SK-N-SH (cell line): ENCODE data around the gene SBDS. TPM values are rescaled to one million over a fixed set of nuclear protein-coding genes. Genes with fewer than 3 reads are reported as not detected.
"Not testable (repeated sequence)": the region's sequence is repeated elsewhere in the genome, so short reads cannot be mapped to it uniquely, and the experiment has no call there.

Experiments
- CTCF ChIA-PET: fragments of 300-600, 350-600 bp; formaldehyde crosslinking; extraction: SDS; loops from one replicate; lab custom pipeline; 2021; lab: Yijun Ruan, JAX
- POLR2A ChIA-PET: fragments of 350-600 bp; sonication (Branson Sonifier 250); formaldehyde crosslinking; extraction: SDS; loops from one replicate; lab custom pipeline; 2020; ENCODE audit warnings: antibody characterized with exemption, inconsistent platforms; lab: Yijun Ruan, JAX
- DNase-seq: peaks from one replicate; pipeline ENCODE4 v3.0.0; 2012
- H2AFZ ChIP-seq: fragments of 200-600 bp; sonication (generic); 2 replicates; pipeline ENCODE4 v1.8.1; 2016; ENCODE audit warnings: antibody characterized with exemption, mild to moderate bottlenecking, low read depth
- H3F3A ChIP-seq: fragments of 200-600 bp; sonication (generic); replicated peaks from 2 replicates; pipeline ENCODE3; 2016; ENCODE audit warnings: antibody characterized with exemption, mild to moderate bottlenecking; ENCODE audit not compliant: insufficient read depth
- H3K27ac ChIP-seq, 2 experiments: fragments of 200-500 bp in 1 of 2; fragments of 200-600 bp in 1 of 2; sonication (Bioruptor generic) in 1 of 2; sonication (generic), shearing (Covaris generic) in 1 of 2; 2 replicates each; pipeline versions ENCODE4 v1.5.1 to v1.6.1; 2014 to 2016; ENCODE audit warnings: low read depth in 2 of 2, inconsistent platforms in 1 of 2, low read length in 1 of 2, mild to moderate bottlenecking in 1 of 2, mixed read lengths in 1 of 2
- H3K27me3 ChIP-seq: fragments of 200-600 bp; sonication (generic), shearing (Covaris generic); 2 replicates; pipeline ENCODE4 v1.6.1; 2016; ENCODE audit warnings: mixed run types; ENCODE audit not compliant: insufficient read depth
- H3K36me3 ChIP-seq, 2 experiments: fragments of 200-500 bp in 1 of 2; fragments of 200-600 bp in 1 of 2; sonication (Bioruptor generic) in 1 of 2; sonication (generic) in 1 of 2; replicated peaks in 1 of 2; 2 replicates each; pipeline versions ENCODE3 to v1.5.1; 2014 to 2016; ENCODE audit warnings: low read length in 1 of 2, mild to moderate bottlenecking in 1 of 2; ENCODE audit not compliant: insufficient read depth in 2 of 2, control insufficient read depth in 1 of 2
- H3K4me1 ChIP-seq, 2 experiments: fragments of 200-500 bp in 1 of 2; fragments of 200-600 bp in 1 of 2; sonication (Bioruptor generic) in 1 of 2; sonication (generic), shearing (Covaris generic) in 1 of 2; 2 replicates each; pipeline versions ENCODE4 v1.5.1 to v1.6.1; 2014 to 2016; ENCODE audit warnings: low read depth in 1 of 2, low read length in 1 of 2, mixed run types in 1 of 2; ENCODE audit not compliant: insufficient read depth in 2 of 2, control insufficient read depth in 1 of 2
- H3K4me2 ChIP-seq: fragments of 200-600 bp; sonication (generic), shearing (Covaris generic); 2 replicates; pipeline ENCODE4 v1.6.1; 2017; ENCODE audit warnings: mixed run types
- H3K4me3 ChIP-seq, 2 experiments: fragments of 200-500 bp in 1 of 2; fragments of 200-600 bp in 1 of 2; sonication (Bioruptor generic) in 1 of 2; sonication (generic), shearing (Covaris generic) in 1 of 2; 2 replicates each; pipeline versions ENCODE4 v1.5.1 to v1.8.1; 2014 to 2016; ENCODE audit warnings: low read depth in 2 of 2, inconsistent platforms in 1 of 2, low read length in 1 of 2, mild to moderate bottlenecking in 1 of 2, mixed read lengths in 1 of 2, moderate library complexity in 1 of 2
- H3K79me2 ChIP-seq: fragments of 200-600 bp; sonication (generic); 2 replicates; pipeline ENCODE4 v1.8.1; 2017; ENCODE audit warnings: mild to moderate bottlenecking; ENCODE audit not compliant: insufficient read depth
- H3K9ac ChIP-seq: fragments of 200-600 bp; sonication (generic); 2 replicates; pipeline ENCODE4 v1.6.1; 2017; ENCODE audit warnings: mixed run types
- H3K9me2 ChIP-seq: fragments of 200-600 bp; sonication (generic); 2 replicates; pipeline ENCODE4 v1.6.1; 2017; ENCODE audit warnings: mixed run types
- H3K9me3 ChIP-seq: fragments of 200-600 bp; sonication (generic); 2 replicates; pipeline ENCODE4 v1.6.1; 2017; ENCODE audit warnings: mixed run types, mild to moderate bottlenecking, moderate library complexity
- H4K20me1 ChIP-seq: fragments of 200-600 bp; sonication (generic); 2 replicates; pipeline ENCODE4 v1.6.1; 2017; ENCODE audit warnings: mild to moderate bottlenecking, mixed run types; ENCODE audit not compliant: insufficient read depth
- ELF1 ChIP-seq: IDR thresholded peaks from 2 replicates; pipeline ENCODE4 v1.4.0; 2012
- FOSL2 ChIP-seq: IDR thresholded peaks from 2 replicates; pipeline ENCODE4 v1.4.0; 2012; ENCODE audit warnings: low read depth, mild to moderate bottlenecking, moderate library complexity, borderline replicate concordance
- GABPA ChIP-seq: IDR thresholded peaks from 2 replicates; pipeline ENCODE4 v1.4.0; 2012; ENCODE audit warnings: low read depth, mild to moderate bottlenecking
- MXI1 ChIP-seq: IDR thresholded peaks from 2 replicates; pipeline ENCODE4 v1.6.1; 2012; ENCODE audit warnings: mild to moderate bottlenecking, low read depth, low read length, improper control_type of control experiment
- POLR2AphosphoS5 ChIP-seq: IDR thresholded peaks from 2 replicates; pipeline ENCODE4 v1.6.1; 2012; ENCODE audit warnings: low read depth, low read length
- RAD21 ChIP-seq: IDR thresholded peaks from 2 replicates; pipeline ENCODE4 v1.6.1; 2012; ENCODE audit warnings: mild to moderate bottlenecking, low read length
- SIN3A ChIP-seq: IDR thresholded peaks from 2 replicates; pipeline ENCODE4 v1.6.1; 2012; ENCODE audit warnings: low read depth, mild to moderate bottlenecking, low read length, moderate library complexity, borderline replicate concordance
- TAF1 ChIP-seq: IDR thresholded peaks from 2 replicates; pipeline ENCODE4 v1.6.1; 2012; ENCODE audit warnings: low read depth, mild to moderate bottlenecking, low read length, moderate library complexity, borderline replicate concordance
- TCF12 ChIP-seq: IDR thresholded peaks from 2 replicates; pipeline ENCODE4 v1.4.0; 2012
- TEAD4 ChIP-seq: IDR thresholded peaks from 2 replicates; pipeline ENCODE4 v1.4.0; 2012; ENCODE audit warnings: mild to moderate bottlenecking, borderline replicate concordance; ENCODE audit not compliant: insufficient read depth
- WGBS: methylation state at CpG from one replicate; pipeline ENCODE4 v1.1.6; 2017; ENCODE audit warnings: low lambda C conversion rate; 5-methylcytosine and 5-hydroxymethylcytosine counted together
- polyA plus RNA-seq, 3 experiments: library from polyadenylated mRNA; depleted of rRNA; stranded (reverse); fragments of >200 nt; gene quantifications; 2 replicates each; pipeline ENCODE4 v1.2.3, GENCODE V29; 2012
- TF ChIP-seq, protein P1 (sequence below): IDR thresholded peaks from 2 replicates; pipeline ENCODE4; 2012
- TF ChIP-seq, protein P2 (sequence below): fragments of 200-600 bp; sonication (generic); IDR thresholded peaks from 2 replicates; pipeline ENCODE4 v1.6.1; 2017; ENCODE audit warnings: antibody characterized with exemption, mild to moderate bottlenecking, moderate library complexity
- TF ChIP-seq, protein P3 (sequence below): IDR thresholded peaks from 2 replicates; pipeline ENCODE4 v1.4.0; 2012; ENCODE audit warnings: low read depth

Gene SBDS
- polyA plus RNA-seq, 1 of the 3 experiments (the other 2 are of a cell fraction) = 49.5 TPM

DNA sequence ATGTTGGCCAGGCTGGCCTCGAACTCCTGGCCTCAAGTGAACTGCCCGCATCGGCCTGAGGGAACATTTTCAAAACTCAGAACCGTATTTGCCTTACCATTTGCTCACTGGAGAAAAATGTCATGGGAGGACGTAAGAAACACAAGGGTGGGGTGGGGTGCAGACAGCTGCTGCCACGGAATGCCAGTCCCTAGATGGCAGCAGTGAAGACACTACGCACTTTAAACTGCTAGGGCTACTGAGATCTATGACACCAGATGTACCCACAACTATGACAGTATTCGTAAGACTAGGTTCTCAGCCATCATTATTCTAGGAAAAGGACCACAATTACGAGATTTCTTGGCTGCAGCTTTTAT is 716 bp downstream of the SBDS start:
- CTCF ChIA-PET = interaction anchor here (0.7 to 1.1 kb wide), 3 partner anchors 8 to 31 kb away, joined by 3 to 4 read pairs (median 3); no protein-coding TSS in a partner anchor
- peak overlapping the region; percentile 89 for H3K4me2 ChIP-seq
- H3K4me1 ChIP-seq, POLR2A ChIA-PET, H4K20me1 ChIP-seq, H3K9me2 ChIP-seq, H3K9me3 ChIP-seq, H3K27me3 ChIP-seq: not testable (repeated sequence)
- peak overlapping the region; percentile 76 for H2AFZ ChIP-seq
- peak overlapping the region; percentile 94 for H3K9ac ChIP-seq
- under 1% methylated on average over 9 of the region's 9 CpGs for WGBS
- H3K4me3 ChIP-seq = peak overlapping the region; percentile 64 to 97
- H3K79me2 ChIP-seq = peaks cover 49% of the 10 kb centered on the region
- peak; percentile 33 for DNase-seq
- TF ChIP-seq POLR2AphosphoS5 = 0 out of 2 replicates have a peak, but pooled peaks have one; percentile 16
- 0 out of 2 replicates have a peak, but pooled peaks have one; percentile 26 for TF ChIP-seq GABPA
- peak; percentile 69; the same call in 1 of the 2 replicates for TF ChIP-seq MXI1
- peak; percentile 78 for TF ChIP-seq TEAD4
- TF ChIP-seq, protein P1, sequence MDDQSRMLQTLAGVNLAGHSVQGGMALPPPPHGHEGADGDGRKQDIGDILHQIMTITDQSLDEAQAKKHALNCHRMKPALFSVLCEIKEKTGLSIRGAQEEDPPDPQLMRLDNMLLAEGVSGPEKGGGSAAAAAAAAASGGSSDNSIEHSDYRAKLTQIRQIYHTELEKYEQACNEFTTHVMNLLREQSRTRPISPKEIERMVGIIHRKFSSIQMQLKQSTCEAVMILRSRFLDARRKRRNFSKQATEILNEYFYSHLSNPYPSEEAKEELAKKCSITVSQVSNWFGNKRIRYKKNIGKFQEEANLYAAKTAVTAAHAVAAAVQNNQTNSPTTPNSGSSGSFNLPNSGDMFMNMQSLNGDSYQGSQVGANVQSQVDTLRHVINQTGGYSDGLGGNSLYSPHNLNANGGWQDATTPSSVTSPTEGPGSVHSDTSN = peak; percentile 23; the same call in 1 of the 2 replicates
- TF ChIP-seq TCF12 = peak; percentile 31; the same call in 1 of the 2 replicates
- TF ChIP-seq, protein P2, sequence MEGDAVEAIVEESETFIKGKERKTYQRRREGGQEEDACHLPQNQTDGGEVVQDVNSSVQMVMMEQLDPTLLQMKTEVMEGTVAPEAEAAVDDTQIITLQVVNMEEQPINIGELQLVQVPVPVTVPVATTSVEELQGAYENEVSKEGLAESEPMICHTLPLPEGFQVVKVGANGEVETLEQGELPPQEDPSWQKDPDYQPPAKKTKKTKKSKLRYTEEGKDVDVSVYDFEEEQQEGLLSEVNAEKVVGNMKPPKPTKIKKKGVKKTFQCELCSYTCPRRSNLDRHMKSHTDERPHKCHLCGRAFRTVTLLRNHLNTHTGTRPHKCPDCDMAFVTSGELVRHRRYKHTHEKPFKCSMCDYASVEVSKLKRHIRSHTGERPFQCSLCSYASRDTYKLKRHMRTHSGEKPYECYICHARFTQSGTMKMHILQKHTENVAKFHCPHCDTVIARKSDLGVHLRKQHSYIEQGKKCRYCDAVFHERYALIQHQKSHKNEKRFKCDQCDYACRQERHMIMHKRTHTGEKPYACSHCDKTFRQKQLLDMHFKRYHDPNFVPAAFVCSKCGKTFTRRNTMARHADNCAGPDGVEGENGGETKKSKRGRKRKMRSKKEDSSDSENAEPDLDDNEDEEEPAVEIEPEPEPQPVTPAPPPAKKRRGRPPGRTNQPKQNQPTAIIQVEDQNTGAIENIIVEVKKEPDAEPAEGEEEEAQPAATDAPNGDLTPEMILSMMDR = peak; percentile 72
- TF ChIP-seq SIN3A = 0 out of 2 replicates have a peak, but pooled peaks have one; percentile 62
- TF ChIP-seq, protein P3, sequence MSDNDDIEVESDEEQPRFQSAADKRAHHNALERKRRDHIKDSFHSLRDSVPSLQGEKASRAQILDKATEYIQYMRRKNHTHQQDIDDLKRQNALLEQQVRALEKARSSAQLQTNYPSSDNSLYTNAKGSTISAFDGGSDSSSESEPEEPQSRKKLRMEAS = peak; percentile 72
- TF ChIP-seq ELF1 = 0 out of 2 replicates have a peak, but pooled peaks have one; percentile 18
- TF ChIP-seq FOSL2 = peak; percentile 9; the same call in 1 of the 2 replicates
- TF ChIP-seq TAF1 = 0 out of 2 replicates have a peak, but pooled peaks have one; percentile 17
- TF ChIP-seq RAD21 = peak; percentile 25; the same call in 1 of the 2 replicates
- peaks cover 26% of the 10 kb centered on the region for H3F3A ChIP-seq
- peak overlapping the region; percentile 72 to 96 for H3K27ac ChIP-seq
- H3K36me3 ChIP-seq = peaks cover 17 to 35% of the 10 kb centered on the region in 2 experiments

DNA sequence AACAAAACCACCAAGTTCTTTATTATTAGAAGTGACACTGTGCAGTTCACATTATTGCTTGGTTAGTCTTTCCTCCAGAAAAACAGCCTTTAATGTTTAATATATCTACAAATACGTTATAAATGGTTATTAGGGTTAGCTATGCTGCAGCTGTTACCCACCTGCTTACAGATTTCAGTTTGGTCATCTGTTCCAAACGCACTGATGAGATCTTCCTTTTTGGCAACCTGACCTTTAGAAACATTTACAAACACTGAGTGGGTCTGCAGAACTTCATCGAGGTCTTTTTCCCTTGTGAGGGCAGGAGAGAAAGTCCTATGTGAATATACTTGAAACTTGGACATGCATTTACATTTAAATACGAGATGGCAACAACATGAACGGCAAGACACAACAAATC is 1.3 kb downstream of the SBDS start:
- CTCF ChIA-PET, POLR2A ChIA-PET: not testable (repeated sequence)

DNA sequence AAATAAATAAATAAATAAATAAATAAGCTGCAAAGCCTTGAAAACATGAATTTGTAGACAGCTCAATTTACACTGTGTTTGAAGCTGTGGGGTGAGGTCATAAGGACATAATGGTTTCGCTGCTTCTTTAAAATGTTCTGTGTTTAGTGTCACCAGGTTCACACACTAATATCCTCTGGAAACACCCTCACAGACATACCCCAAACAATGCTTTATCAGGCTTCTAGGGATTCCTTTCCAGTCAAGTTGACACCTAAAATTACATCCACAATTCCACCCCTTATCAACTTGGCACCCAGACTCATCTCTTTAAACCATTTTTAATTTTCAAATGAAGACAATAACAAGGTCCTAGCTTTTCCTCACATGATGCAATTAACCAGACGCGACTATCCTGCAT is 5.8 kb downstream of the SBDS start:
- peaks cover 20 to 61% of the 10 kb centered on the region in 2 experiments for H3K36me3 ChIP-seq
- POLR2A ChIA-PET = not testable (repeated sequence)

More for the DNA sequence above, 1.3 kb downstream of the SBDS start:
- not testable (repeated sequence) for H3K9me3 ChIP-seq, DNase-seq, H4K20me1 ChIP-seq, H3K4me1 ChIP-seq, H3K27me3 ChIP-seq, H3K9me2 ChIP-seq
- H3F3A ChIP-seq = peaks cover 26% of the 10 kb centered on the region
- peak overlapping the region in 1 of 2 experiments; percentile 96; a peak in 2 of 4 replicates for H3K27ac ChIP-seq
- peak overlapping the region; percentile 89 for H3K4me2 ChIP-seq
- peak overlapping the region; percentile 94 for H3K9ac ChIP-seq
- 32% methylated on average over 5 of the region's 5 CpGs for WGBS
- H3K79me2 ChIP-seq = peaks cover 49% of the 10 kb centered on the region
- H2AFZ ChIP-seq = peak overlapping the region; percentile 76; the same call in 1 of the 2 replicates
- H3K36me3 ChIP-seq = peaks cover 15 to 37% of the 10 kb centered on the region in 2 experiments
- peak overlapping the region; percentile 64 to 97 for H3K4me3 ChIP-seq

DNA sequence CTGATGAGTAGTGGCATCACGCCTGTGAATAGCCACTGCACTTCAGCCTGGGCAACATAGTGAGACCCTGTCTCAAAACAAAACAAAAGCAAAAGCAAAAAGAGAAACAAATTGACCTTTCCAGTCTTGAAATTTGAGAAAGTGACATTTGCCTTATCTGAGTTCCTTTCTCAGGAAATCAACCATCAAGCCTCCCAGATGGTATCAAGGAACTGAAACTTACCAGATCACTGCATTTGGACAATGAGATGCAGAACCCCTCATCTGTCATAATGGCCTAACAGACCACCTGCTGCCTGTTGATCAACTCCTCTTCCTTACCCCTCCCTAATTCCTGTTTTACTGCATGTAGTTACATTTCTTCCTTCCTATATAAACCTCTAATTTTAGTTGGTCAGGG is 15.1 kb downstream of the SBDS start:
- H3K79me2 ChIP-seq, H4K20me1 ChIP-seq, POLR2A ChIA-PET, H3K9ac ChIP-seq, H3K4me1 ChIP-seq, H3K27ac ChIP-seq, H3K9me2 ChIP-seq, H3K27me3 ChIP-seq, H3K9me3 ChIP-seq, H3K4me2 ChIP-seq, H3K36me3 ChIP-seq, H3K4me3 ChIP-seq, H3F3A ChIP-seq, H2AFZ ChIP-seq, CTCF ChIA-PET, DNase-seq: not testable (repeated sequence)
- 40% methylated on average over 1 of the region's 1 CpG for WGBS

More for the DNA sequence above, 5.8 kb downstream of the SBDS start:
- H3K27ac ChIP-seq, H3K9ac ChIP-seq, H3K4me3 ChIP-seq, H3K9me3 ChIP-seq, H3K27me3 ChIP-seq, DNase-seq, CTCF ChIA-PET, H3K4me1 ChIP-seq, H3K4me2 ChIP-seq, H2AFZ ChIP-seq, H3K9me2 ChIP-seq, H4K20me1 ChIP-seq: not testable (repeated sequence)
- WGBS = 94% methylated on average over 1 of the region's 3 CpGs
- peaks cover 30% of the 10 kb centered on the region for H3K79me2 ChIP-seq
- peaks cover 40% of the 10 kb centered on the region for H3F3A ChIP-seq
